GM12878 (cell line): ENCODE measurements around the gene FGFRL1.

Source experiments
- ATF2 ChIP-seq: IDR thresholded peaks from 2 replicates; pipeline ENCODE4 v1.6.1; 2012; ENCODE audit warnings: low read length, inconsistent platforms
- CTCF ChIP-seq, 3 experiments: IDR thresholded peaks in 2 of 3; conservative IDR thresholded peaks in 1 of 3; 2 replicates each; pipeline ENCODE4 v1.5.1; 2011; ENCODE audit warnings: low read depth in 3 of 3, low read length in 3 of 3, mild to moderate bottlenecking in 3 of 3, control low read depth in 2 of 3, moderate library complexity in 2 of 3, inconsistent platforms in 1 of 3, mixed read lengths in 1 of 3; ENCODE audit not compliant: control insufficient read depth in 2 of 3, insufficient read depth in 1 of 3; ENCODE audit errors: extremely low read depth in 1 of 3
- EP300 ChIP-seq, 2 experiments: fragments of 150-350 bp in 1 of 2; IDR thresholded peaks; 2 replicates each; pipeline ENCODE4 v1.6.1; 2011 to 2012; ENCODE audit warnings: low read depth in 2 of 2, low read length in 2 of 2, borderline replicate concordance in 1 of 2, improper control_type of control experiment in 1 of 2, inconsistent platforms in 1 of 2; ENCODE audit not compliant: control insufficient read depth in 1 of 2
- IRF4 ChIP-seq: IDR thresholded peaks from 2 replicates; pipeline ENCODE4 v1.6.1; 2011; ENCODE audit warnings: low read depth, low read length
- MYC ChIP-seq: IDR thresholded peaks from 2 replicates; pipeline ENCODE4 v1.6.1; 2011; ENCODE audit warnings: mild to moderate bottlenecking, low read length, moderate library complexity, inconsistent platforms; ENCODE audit not compliant: insufficient read depth, insufficient replicate concordance, insufficient read length, severe bottlenecking
- NBN ChIP-seq: fragments of 450-650 bp; IDR thresholded peaks from 2 replicates; pipeline ENCODE4 v1.6.1; 2016
- POLR2A ChIP-seq: IDR thresholded peaks from 2 replicates; pipeline ENCODE4 v1.6.1; 2011; ENCODE audit warnings: low read depth, mild to moderate bottlenecking, low read length
- SREBF1 ChIP-seq: IDR thresholded peaks from 2 replicates; pipeline ENCODE4 v1.6.1; 2012; ENCODE audit warnings: mild to moderate bottlenecking, low read length
- TAF1 ChIP-seq: IDR thresholded peaks from 2 replicates; pipeline ENCODE4 v1.6.1; 2011; ENCODE audit warnings: mild to moderate bottlenecking, low read depth, low read length, borderline replicate concordance
- TCF7 ChIP-seq: IDR thresholded peaks from 2 replicates; pipeline ENCODE4 v1.6.1; 2014; ENCODE audit warnings: antibody characterized with exemption, borderline replicate concordance
- USF2 ChIP-seq: IDR thresholded peaks from 2 replicates; pipeline ENCODE4 v1.6.1; 2011; ENCODE audit warnings: low read depth, low read length, improper control_type of control experiment, borderline replicate concordance

- TF ChIP-seq POLR2A, result no peak
- no peak for TF ChIP-seq ATF2
- no peak for TF ChIP-seq TCF7
- TF ChIP-seq CTCF (IDR thresholded peaks at IDR 0.05 in 2 of 3, conservative IDR thresholded peaks at IDR 0.05 in 1 of 3; ENCODE audit: control insufficient read depth in 2 of 3, extremely low read depth in 1 of 3, insufficient read depth in 1 of 3, low read depth in 3 of 3, low read length in 3 of 3), result no peak
- TF ChIP-seq IRF4, result no peak
- no peak for TF ChIP-seq TAF1
- no peak for TF ChIP-seq USF2
- TF ChIP-seq MYC, result no peak
- TF ChIP-seq EP300 (IDR thresholded peaks at IDR 0.05; ENCODE audit: borderline replicate concordance in 1 of 2, control insufficient read depth in 1 of 2, low read depth in 2 of 2, low read length in 2 of 2), result no peak
- TF ChIP-seq SREBF1, result no peak
- TF ChIP-seq NBN, result no peak
These were observed 21.4 kb downstream of the FGFRL1 start for GRCh38 chr4:1032861-1033260.
